Stimulated activated CD4-positive, alpha-beta T cell treated with anti-CD3 and anti-CD28 coated beads, TNF-alpha, amount 100 ng/mL, for 4 hours (primary cell): ENCODE measurements around the gene BUB1.
"Not testable (repeated sequence)": the region's sequence is repeated elsewhere in the genome, so short reads cannot be mapped to it uniquely, and the experiment has no call there.

Experiments
- DNase-seq, 3 experiments: peaks; one replicate each; pipeline ENCODE4 v3.0.0-alpha.2; 2020; ENCODE audit warnings: low read depth in 3 of 3

Gene BUB1

DNA sequence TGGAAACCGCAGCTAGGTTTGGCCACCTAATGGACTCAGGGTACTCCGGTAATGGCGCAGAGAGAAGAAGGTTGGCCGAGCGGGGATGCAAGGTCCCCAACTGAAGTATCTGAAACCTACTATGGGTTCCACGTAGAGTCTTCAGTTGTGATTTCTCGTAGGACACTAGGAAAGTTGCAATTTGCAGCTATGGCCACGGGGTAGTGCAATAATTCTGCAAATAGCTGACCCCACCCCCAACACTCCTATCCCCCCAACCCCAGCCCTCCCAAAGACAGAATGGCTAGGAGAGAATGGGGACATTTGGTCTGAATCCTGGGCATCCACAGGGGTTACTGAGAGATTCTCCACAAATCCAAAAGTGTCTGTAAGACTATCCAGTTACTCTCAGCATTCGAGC, 75.7 kb downstream of the BUB1 start:
- DNase-seq, result not testable (repeated sequence)

DNA sequence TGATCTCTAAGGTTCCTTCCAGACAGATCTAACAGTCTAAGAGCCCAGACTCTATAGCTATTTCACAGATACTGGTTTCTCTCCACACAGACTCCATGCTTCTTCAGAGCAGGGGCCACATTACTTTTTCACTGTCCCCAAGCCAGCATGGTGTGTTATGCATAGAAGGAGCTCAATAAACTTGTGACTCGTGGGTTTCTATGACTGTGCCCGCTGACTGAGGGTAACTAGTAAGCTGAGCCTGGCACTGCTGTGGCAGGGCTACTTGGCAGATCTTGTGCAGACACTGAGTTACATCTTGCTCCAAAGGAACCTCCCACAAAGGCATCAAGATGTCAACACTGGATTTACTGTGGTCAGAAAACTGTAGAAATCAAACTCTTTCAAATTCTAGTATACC, 85.9 kb downstream of the BUB1 start:
- not testable (repeated sequence) for DNase-seq

DNA sequence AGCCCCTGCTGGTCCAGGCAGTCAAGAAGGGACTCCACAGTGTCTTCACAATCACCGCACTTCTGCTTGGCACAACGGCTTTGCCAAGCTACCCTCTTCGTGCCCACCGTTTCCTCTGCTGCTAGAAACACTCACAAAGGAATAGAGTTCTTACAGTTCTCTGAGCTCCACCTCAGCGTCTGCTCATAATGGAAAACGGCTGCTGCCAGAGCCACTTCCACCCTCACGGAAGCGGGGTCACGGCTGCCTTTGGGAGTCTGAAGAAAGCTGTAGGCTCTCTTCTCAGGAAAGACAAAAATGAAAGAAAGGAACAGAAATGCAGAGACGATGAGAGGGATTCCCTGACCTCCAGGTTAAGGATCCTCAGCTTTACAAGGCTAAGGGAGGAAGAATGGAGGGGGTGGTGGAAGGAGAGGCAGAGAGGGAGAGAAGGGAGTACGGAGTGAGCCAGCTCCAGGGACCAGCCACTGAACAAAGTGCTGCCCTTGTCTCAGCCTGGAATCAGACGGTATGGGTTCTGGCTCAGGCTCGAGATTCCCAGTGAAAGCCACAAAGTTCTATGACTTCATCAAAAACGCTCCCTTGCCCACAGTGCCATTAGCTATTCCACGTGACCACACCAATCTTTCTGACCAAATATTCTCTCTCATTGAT, 88.1 kb downstream of the BUB1 start:
- DNase-seq, result not testable (repeated sequence)

DNA sequence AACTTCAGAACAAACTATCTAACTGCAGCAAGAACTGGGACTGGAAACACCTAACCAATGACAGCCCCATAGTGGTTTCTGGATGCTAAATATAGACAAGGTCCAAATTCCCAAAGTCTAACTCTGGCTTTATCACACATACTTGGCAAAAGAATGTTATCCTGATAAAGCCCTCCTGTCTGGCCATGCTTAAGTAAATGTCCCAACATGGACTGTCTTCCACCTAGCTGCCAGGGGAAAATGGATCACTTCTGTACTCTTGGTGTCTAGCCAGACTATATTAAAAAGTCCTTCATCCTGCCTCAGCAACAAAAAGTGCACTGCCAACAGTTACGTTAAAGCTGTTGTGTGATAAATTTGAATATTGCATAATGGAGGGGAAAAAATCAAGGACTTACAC, 89.3 kb downstream of the BUB1 start:
- DNase-seq, result not testable (repeated sequence)
